ENCODE data around the gene RASGRP4. TPM values are rescaled to one million over a fixed set of nuclear protein-coding genes. Genes with fewer than 3 reads are reported as not detected.
A peak's percentile ranks its signal among the peaks of the same experiment; 100 is the strongest.
"Not testable (repeated sequence)": the region's sequence is repeated elsewhere in the genome, so short reads cannot be mapped to it uniquely, and the experiment has no call there.

The RASGRP4 gene
- total and polyA plus RNA-seq, 2 experiments from 2014 or later, result not detected

DNA sequence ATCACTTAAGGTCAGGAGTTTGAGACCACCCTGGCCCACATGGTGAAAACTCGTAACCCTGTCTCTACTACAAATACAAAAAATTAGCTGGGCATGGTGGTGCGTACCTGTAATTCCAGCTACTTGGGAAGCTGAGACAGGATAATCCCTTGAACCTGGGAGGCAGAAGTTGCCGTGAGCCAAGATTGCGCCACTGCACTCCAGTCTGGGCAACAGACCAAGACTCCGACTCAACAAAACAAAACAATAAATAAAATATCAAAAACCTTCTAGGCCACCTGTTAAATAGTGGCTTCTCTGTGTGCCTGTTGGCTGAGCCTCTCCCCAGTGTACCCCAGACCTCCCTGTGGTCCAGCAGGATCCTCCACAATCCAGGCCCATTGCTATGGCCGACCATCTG lies 54.9 kb downstream of the RASGRP4 start:
- Histone ChIP-seq H3K4me3 (no peak overlapping the region), H3F3A (ENCODE audit: insufficient read depth) (no peaks in the 10 kb centered on the region), H4K20me1 (ENCODE audit: insufficient read depth) (no peaks in the 10 kb centered on the region), H3K27ac (no peak overlapping the region), H3K79me2 (ENCODE audit: insufficient read depth) (peaks cover 13% of the 10 kb centered on the region), H3K36me3 (ENCODE audit: low read depth) (no peaks in the 10 kb centered on the region), H3K4me2 (ENCODE audit: unreplicated experiment) (no peak overlapping the region), H3K9me2 (ENCODE audit: insufficient read depth) (no peaks in the 10 kb centered on the region), H3K4me1 (ENCODE audit: insufficient read depth) (peaks cover 6% of the 10 kb centered on the region), H3K9ac (no peak overlapping the region), H2AFZ (no peak overlapping the region), H3K27me3 (replicated peaks; ENCODE audit: insufficient read depth) (no peaks in the 10 kb centered on the region), H3K9me3 (ENCODE audit: low read depth) (no peaks in the 10 kb centered on the region)
- TF ChIP-seq EZH2 (IDR thresholded peaks at IDR 0.05; ENCODE audit: insufficient read depth, poor library complexity, severe bottlenecking) (no peak), EZH2phosphoT487 (IDR thresholded peaks at IDR 0.05; ENCODE audit: insufficient read depth, low read depth) (no peak)
- in situ Hi-C loops (cut with MboI), result no loop called here
- no peak for DNase-seq
- 49 to 54% methylated on average over 6 of the region's 6 CpGs for WGBS, 2 experiments (ENCODE audit: low coverage in 1 of 2, low lambda C conversion rate in 2 of 2, missing lambda C conversion rate in 2 of 2)

DNA sequence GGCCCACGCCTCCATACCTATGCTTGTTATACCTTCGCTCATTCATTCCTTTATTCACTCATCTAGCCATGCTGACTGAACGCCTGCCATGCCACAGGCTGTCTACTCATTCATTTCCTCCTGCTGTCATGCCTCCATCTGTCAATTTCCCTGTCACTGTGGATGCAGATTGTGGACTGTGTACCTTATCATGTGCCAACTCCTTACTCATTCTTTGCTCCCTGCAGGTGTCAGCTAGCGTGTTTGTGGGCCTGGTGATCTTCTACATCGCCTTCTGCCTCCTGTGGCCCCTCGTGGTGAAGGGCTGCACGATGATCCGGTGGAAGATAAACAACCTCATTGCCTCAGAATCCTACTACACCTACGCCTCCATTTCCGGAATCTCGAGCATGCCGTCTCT lies 55.7 kb downstream of the RASGRP4 start:
- in situ Hi-C loops (cut with MboI), result no loop called here
- Histone ChIP-seq H3K27me3 (replicated peaks; ENCODE audit: insufficient read depth) (no peaks in the 10 kb centered on the region), H3F3A (ENCODE audit: insufficient read depth) (no peaks in the 10 kb centered on the region)

DNA sequence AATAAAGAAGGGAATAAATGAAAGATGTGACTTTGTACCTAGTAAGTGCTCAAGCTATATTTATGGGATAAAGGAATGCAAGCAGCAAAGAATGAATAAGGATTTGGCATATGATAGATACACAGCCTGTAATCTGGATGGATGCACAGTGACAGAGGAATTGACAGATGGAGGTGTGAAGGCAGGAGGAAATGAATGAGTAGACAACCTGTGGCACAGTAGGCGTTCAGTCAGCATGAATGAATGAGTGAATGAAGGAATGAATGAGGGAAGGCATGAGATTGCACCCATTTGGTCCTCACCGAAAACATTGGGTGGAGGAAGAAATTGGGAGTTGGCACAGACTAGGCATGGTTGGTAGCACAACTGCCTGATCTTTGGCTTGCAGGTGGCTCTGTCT lies 56.4 kb downstream of the RASGRP4 start:
- Histone ChIP-seq H3F3A (ENCODE audit: insufficient read depth) (no peaks in the 10 kb centered on the region), H3K27me3 (replicated peaks; ENCODE audit: insufficient read depth) (no peaks in the 10 kb centered on the region), H3K9me3 (ENCODE audit: low read depth) (no peaks in the 10 kb centered on the region), H3K4me1 (ENCODE audit: insufficient read depth) (no peaks in the 10 kb centered on the region), H3K9me2 (ENCODE audit: insufficient read depth) (no peaks in the 10 kb centered on the region), H4K20me1 (ENCODE audit: insufficient read depth) (no peaks in the 10 kb centered on the region), H3K79me2 (ENCODE audit: insufficient read depth) (no peaks in the 10 kb centered on the region), H2AFZ (no peak overlapping the region), H3K4me3 (no peak overlapping the region), H3K9ac (no peak overlapping the region), H3K36me3 (ENCODE audit: low read depth) (no peaks in the 10 kb centered on the region), H3K27ac (no peak overlapping the region), H3K4me2 (ENCODE audit: unreplicated experiment) (no peak overlapping the region)
- TF ChIP-seq EZH2 (IDR thresholded peaks at IDR 0.05; ENCODE audit: insufficient read depth, poor library complexity, severe bottlenecking) (no peak), EZH2phosphoT487 (IDR thresholded peaks at IDR 0.05; ENCODE audit: insufficient read depth, low read depth) (no peak)
- in situ Hi-C loops (cut with MboI), result no loop called here
- WGBS, 2 experiments (ENCODE audit: low coverage in 1 of 2, low lambda C conversion rate in 2 of 2, missing lambda C conversion rate in 2 of 2), result 39 to 56% methylated on average over 2 of the region's 2 CpGs
- DNase-seq, result no peak

More for the DNA sequence above, 55.7 kb downstream of the RASGRP4 start:
- H3K79me2 ChIP-seq (ENCODE audit: insufficient read depth), result peaks cover 5% of the 10 kb centered on the region
- WGBS, 2 experiments (ENCODE audit: low coverage in 1 of 2, low lambda C conversion rate in 2 of 2, missing lambda C conversion rate in 2 of 2), result 39 to 43% methylated on average over 11 to 12 of the region's 12 CpGs
- H3K4me2 ChIP-seq (ENCODE audit: unreplicated experiment), result no peak overlapping the region
- no peak overlapping the region for H3K27ac ChIP-seq
- H2AFZ ChIP-seq, result no peak overlapping the region
- no peaks in the 10 kb centered on the region for H3K9me3 ChIP-seq (ENCODE audit: low read depth)
- H4K20me1 ChIP-seq (ENCODE audit: insufficient read depth), result no peaks in the 10 kb centered on the region
- H3K9ac ChIP-seq, result no peak overlapping the region
- no peaks in the 10 kb centered on the region for H3K4me1 ChIP-seq (ENCODE audit: insufficient read depth)
- no peaks in the 10 kb centered on the region for H3K36me3 ChIP-seq (ENCODE audit: low read depth)
- TF ChIP-seq EZH2phosphoT487 (IDR thresholded peaks at IDR 0.05; ENCODE audit: insufficient read depth, low read depth) (no peak), EZH2 (IDR thresholded peaks at IDR 0.05; ENCODE audit: insufficient read depth, poor library complexity, severe bottlenecking) (no peak)
- no peaks in the 10 kb centered on the region for H3K9me2 ChIP-seq (ENCODE audit: insufficient read depth)
- no peak for DNase-seq
- H3K4me3 ChIP-seq, result no peak overlapping the region

DNA sequence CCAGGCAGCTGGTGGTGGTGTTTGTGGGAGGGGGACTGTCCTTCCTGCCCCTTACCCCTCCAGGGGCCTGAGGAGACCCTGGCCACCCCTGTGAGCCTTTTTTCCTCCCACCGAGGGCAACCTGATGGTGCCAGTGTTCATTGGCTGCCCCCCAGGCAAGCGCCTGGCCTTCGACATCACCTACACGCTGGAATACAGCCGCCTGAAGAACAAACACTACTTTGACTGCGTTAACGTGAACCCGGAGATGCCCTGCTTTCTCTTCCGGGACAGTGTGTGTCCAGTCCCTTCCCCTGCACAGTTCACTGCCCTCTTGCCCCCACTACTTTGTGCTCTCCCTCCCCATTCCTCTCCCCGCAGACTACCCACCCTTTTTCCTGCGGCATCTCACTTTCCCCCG lies 59.0 kb downstream of the RASGRP4 start:
- H3K4me3 ChIP-seq, result no peak overlapping the region
- H2AFZ ChIP-seq, result no peak overlapping the region
- no peaks in the 10 kb centered on the region for H3K4me1 ChIP-seq (ENCODE audit: insufficient read depth)
- H3K4me2 ChIP-seq (ENCODE audit: unreplicated experiment), result no peak overlapping the region
- no peaks in the 10 kb centered on the region for H3F3A ChIP-seq (ENCODE audit: insufficient read depth)
- no peaks in the 10 kb centered on the region for H3K9me2 ChIP-seq (ENCODE audit: insufficient read depth)
- H3K9me3 ChIP-seq (ENCODE audit: low read depth), result no peaks in the 10 kb centered on the region
- H3K27ac ChIP-seq, result no peak overlapping the region
- no peaks in the 10 kb centered on the region for H3K79me2 ChIP-seq (ENCODE audit: insufficient read depth)
- no peaks in the 10 kb centered on the region for H4K20me1 ChIP-seq (ENCODE audit: insufficient read depth)
- H3K27me3 ChIP-seq (replicated peaks; ENCODE audit: insufficient read depth), result no peaks in the 10 kb centered on the region
- 68 to 74% methylated on average over 12 of the region's 12 CpGs for WGBS, 2 experiments (ENCODE audit: low coverage in 1 of 2, low lambda C conversion rate in 2 of 2, missing lambda C conversion rate in 2 of 2)
- in situ Hi-C loops (cut with MboI), result no loop called here
- H3K9ac ChIP-seq, result no peak overlapping the region
- no peaks in the 10 kb centered on the region for H3K36me3 ChIP-seq (ENCODE audit: low read depth)
- DNase-seq, result no peak
- TF ChIP-seq EZH2 (IDR thresholded peaks at IDR 0.05; ENCODE audit: insufficient read depth, poor library complexity, severe bottlenecking), result no peak
- no peak for TF ChIP-seq EZH2phosphoT487 (IDR thresholded peaks at IDR 0.05; ENCODE audit: insufficient read depth, low read depth)

DNA sequence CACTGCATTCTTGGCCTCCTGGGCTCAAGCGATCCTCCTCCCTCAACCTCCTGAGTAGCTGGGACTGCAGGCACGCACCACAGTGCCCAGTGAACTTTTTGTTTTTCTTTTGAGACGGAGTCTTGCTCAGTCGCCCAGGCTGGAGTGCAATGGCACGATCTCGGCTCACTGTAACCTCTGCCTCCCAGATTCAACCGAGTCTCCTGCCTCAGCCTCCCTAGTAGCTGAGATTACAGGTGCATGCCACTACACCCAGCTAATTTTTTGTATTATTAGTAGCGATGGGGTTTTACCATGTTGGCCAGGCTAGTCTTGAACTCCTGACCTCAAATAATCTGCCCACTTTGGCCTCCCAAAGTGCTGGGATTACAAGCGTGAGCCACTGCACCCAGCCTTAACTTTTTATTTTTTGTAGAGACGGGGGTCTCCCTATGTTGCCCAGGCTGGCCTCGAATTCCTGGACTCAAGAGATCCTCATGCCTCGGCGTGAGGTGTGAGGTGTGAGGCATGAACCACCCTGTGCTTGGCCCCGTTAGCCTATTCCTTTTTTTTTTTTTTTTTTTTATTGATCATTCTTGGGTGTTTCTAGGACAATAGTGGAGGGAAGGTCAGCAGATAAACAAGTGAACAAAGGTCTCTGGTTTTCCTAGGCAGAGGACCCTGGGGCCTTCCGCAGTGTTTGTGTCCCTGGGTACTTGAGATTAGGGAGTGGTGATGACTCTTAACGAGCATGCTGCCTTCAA lies 62.9 kb downstream of the RASGRP4 start:
- Histone ChIP-seq H3K4me2 (ENCODE audit: unreplicated experiment) (peak overlapping the region; percentile 88), H3K4me3 (peak overlapping the region; percentile 78; the same call in 1 of the 2 replicates), H3K27me3 (replicated peaks; ENCODE audit: insufficient read depth) (peaks cover 21% of the 10 kb centered on the region)
- H3F3A ChIP-seq (ENCODE audit: insufficient read depth); H3K36me3 ChIP-seq (ENCODE audit: low read depth); in situ Hi-C loops (cut with MboI); H3K9ac ChIP-seq; H4K20me1 ChIP-seq (ENCODE audit: insufficient read depth); H3K9me2 ChIP-seq (ENCODE audit: insufficient read depth); H3K27ac ChIP-seq; H2AFZ ChIP-seq; H3K4me1 ChIP-seq (ENCODE audit: insufficient read depth); H3K79me2 ChIP-seq (ENCODE audit: insufficient read depth); DNase-seq; H3K9me3 ChIP-seq (ENCODE audit: low read depth): not testable (repeated sequence)
- WGBS, 2 experiments (ENCODE audit: low coverage in 1 of 2, low lambda C conversion rate in 2 of 2, missing lambda C conversion rate in 2 of 2), result 80% methylated on average over 15 of the region's 16 CpGs

Data from GM23248 (cell line).